ENCODE measurements around the gene CCDC88C.
"Not testable (repeated sequence)": the region's sequence is repeated elsewhere in the genome, so short reads cannot be mapped to it uniquely, and the experiment has no call there.

CCDC88C gene

GRCh38 chr14:91264151-91265150, 153.2 kb downstream of the CCDC88C start:
- FAIRE-seq: no peak

- FAIRE-seq: no peak
These were observed 154.3 kb downstream of the CCDC88C start for GRCh38 chr14:91263329-91263728.

- no peak for FAIRE-seq
These were observed 155.6 kb downstream of the CCDC88C start for GRCh38 chr14:91261986-91262549.

- no peak for FAIRE-seq
These were observed 156.5 kb downstream of the CCDC88C start for GRCh38 chr14:91261115-91261514.

- no peak for FAIRE-seq
These were observed 158.7 kb downstream of the CCDC88C start for GRCh38 chr14:91258876-91259275.

GRCh38 chr14:91258011-91258618, 159.5 kb downstream of the CCDC88C start:
- FAIRE-seq: no peak

- no peak for FAIRE-seq
These were observed 160.2 kb downstream of the CCDC88C start for GRCh38 chr14:91257328-91258010.

- no peak for FAIRE-seq
These were observed 161.0 kb downstream of the CCDC88C start for GRCh38 chr14:91256661-91257060.

GRCh38 chr14:91255026-91255695, 162.5 kb downstream of the CCDC88C start:
- FAIRE-seq: no peak

- FAIRE-seq: no peak
These were observed 163.2 kb downstream of the CCDC88C start for GRCh38 chr14:91254461-91254860.

GRCh38 chr14:91253795-91254323, 163.8 kb downstream of the CCDC88C start:
- no peak for FAIRE-seq

- FAIRE-seq: no peak
These were observed 164.5 kb downstream of the CCDC88C start for GRCh38 chr14:91252871-91253794.

- FAIRE-seq: no peak
These were observed 166.7 kb downstream of the CCDC88C start for GRCh38 chr14:91250912-91251311.

GRCh38 chr14:91249841-91250616, 167.6 kb downstream of the CCDC88C start:
- FAIRE-seq: no peak

GRCh38 chr14:91246051-91246852, 171.4 kb downstream of the CCDC88C start:
- no peak for FAIRE-seq

- not testable (repeated sequence) for FAIRE-seq
These were observed 172.0 kb downstream of the CCDC88C start for GRCh38 chr14:91245616-91246015.

GRCh38 chr14:91245029-91245428, 172.6 kb downstream of the CCDC88C start:
- FAIRE-seq: no peak

GRCh38 chr14:91244501-91244901, 173.1 kb downstream of the CCDC88C start, which contains the start of gene GPR68:
Gene GPR68 (minus strand): TSS chr14:91244704. CDS start chr14:91235050, 9,654 bp downstream.
- no peak for FAIRE-seq

GRCh38 chr14:91243074-91243471, 174.5 kb downstream of the CCDC88C start:
- FAIRE-seq: no peak
